HG03108 (cell line): ENCODE results near the gene FURIN.
"Not testable (repeated sequence)": the region's sequence is repeated elsewhere in the genome, so short reads cannot be mapped to it uniquely, and the experiment has no call there.

Experiments used
- ATAC-seq: cut with Tn5 transposase; IDR thresholded peaks from one replicate; pipeline ENCODE4 v1.9.1; 2021; ENCODE audit warnings: moderate library complexity; ENCODE audit not compliant: unreplicated experiment

Gene FURIN

DNA sequence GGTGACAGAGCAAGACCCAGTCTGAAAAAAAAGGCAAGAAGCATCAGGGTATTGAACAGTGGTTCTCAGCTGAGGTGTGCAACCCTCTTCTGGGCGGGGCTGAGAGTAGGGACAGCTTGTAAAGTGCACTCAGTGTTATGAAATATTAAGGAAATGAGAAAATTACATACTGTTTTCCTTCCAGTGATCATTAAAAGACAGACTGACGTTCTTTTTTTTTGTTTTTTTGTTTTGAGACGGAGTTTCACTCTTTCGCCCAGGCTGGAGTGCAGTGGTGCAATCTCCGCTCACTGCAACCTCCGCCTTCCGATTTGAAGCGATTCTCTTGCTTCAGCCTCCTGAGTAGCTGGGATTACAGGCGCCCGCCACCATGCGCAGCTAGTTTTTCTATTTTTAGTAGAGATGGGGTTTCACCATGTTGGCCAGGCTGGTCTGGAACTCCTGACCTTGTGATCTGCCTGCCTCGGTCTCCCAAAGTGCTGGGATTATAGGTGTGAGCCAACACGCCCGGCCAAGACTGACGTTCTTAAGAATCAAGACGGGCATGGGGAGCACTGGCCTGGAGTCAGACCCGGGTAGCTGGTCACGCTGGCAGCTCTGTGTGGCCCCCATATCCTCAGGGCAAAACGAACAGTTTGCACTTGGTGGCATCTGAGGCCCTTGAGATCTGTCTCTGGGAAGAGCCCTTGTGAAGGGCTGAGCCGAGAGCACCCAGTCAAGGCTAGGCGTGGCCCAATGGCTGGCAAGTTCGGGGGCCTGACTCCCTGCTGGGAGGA, 46.1 kb downstream of the FURIN start:
- no peak for ATAC-seq

DNA sequence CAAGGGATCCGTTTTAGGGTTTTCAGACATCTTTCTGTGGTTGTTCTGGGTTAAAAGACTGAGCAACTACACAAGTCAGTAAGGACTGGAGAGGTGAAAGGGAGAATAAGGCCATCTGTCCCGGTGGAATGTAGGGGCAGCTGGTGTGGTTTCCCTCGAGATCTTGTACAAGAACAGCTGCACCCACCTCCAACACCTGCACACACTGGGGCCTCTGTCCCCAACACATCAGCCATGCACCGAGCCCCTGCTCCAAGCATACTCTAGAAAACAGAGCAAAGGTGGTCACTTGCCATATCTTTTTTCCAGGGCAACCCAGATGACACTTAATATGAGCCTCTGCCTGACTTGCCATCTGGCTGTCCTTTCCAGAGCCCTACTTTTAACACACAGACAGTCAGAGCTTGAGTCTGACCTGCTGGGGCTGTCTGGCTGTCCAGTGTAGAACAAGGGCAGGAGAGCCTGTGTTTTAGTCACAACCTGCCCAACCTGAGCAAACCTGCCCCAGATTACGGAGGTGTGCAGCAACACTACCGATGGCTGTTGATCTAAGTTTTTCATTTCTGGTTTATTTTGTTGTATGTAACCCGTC, 46.9 kb downstream of the FURIN start:
- no peak for ATAC-seq

DNA sequence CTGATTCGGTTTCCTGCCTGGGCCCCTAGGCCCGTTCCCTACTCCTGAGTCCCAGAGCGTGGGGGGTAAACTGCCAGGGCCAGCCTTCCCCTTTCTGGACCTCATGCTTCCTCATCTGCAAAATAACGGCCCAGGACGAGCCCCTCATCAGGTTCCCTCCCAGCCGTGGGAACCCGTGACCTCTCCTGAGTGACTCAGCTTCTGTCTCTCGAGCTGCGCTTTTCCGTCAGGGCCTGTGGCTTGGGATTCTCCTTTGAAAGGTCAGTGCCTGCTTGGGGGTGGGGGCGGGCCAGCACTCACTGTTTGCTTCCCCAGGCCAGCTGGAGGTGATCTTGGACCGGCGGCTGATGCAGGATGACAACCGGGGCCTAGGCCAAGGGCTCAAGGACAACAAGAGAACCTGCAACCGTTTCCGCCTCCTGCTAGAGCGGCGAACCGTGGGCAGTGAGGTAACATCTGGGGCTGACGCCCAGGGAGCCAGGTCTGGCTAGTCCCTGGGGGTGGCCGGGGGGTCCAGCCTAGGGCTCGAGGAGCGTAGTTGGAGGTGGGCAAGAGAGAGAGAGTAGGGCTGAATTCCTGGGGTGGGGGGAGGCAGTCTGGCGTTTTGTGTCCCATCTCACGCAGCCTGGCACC, 47.5 kb downstream of the FURIN start:
- ATAC-seq = no peak

DNA sequence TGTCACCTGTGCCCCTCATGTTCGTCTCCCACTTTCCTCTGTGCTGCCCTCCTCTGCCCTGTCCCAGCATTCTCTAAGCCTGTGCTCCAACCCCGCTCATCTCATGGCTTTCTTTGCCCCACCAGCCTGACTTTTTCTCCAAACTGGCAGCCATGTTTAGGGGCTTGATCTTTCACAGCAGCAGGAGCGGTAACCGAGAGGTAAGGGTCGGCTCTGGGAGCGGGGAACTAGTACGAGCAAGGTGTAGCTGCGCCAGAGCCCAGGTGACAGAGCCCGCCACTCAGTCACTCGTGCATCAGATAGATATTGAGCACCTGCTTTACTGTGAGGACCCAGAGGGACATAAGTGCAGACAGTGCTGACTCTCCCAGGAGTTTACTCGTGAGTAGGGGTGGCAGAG, 48.1 kb downstream of the FURIN start:
- no peak for ATAC-seq

DNA sequence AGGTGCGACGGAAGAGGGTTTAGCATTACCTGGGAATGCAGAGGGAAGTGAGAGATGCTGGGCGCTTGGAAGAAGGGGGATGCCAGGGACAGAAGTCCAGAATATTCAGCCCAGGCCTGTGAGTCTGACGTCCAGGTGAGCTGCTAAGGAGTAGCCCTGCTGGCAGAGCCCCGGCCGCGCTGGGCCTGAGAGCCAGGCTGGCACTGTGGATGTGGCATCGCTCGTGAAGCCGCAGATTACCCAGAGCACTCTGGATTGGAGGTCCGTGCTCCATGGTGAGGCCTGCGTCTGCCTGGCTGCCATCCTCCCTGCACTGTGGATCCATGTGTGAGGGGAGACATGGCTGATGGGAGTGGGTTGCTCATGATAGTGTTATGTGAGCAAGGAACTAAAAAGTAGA, 49.2 kb downstream of the FURIN start:
- ATAC-seq = no peak

DNA sequence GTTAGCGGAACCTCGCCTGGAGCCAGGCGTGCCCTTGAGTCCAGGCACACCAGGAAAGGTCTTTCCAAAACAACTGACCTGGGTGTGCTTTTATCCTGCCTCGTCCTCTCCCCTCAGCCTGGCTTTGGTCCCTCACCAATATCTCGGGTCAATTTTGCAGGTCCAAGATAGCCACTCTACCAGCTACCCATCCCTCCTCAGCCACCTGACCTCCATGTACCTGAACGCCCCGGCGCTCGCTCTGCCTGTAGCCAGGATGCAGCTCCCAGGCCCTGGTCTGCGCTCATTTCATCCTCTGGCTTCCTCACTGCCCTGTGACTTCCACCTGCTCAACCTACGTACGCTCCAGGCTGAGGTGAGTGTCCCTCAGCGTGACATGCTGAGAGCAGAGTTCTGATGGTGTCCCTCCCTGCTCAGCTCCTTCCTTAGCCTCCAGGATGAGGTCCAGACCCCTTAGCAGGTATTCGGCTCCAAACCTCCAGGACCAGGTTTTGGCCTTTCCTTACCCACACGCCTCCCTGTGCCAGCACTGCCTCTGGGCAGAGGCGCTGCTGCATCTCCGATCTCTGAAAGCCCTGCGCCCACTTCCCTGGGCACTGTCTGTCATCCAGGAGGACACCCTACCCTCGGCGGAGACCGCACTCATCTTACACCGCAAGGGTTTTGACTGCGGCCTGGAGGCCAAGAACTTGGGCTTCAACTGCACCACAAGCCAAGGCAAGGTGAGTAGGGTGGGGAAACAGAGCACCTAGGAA, 49.8 kb downstream of the FURIN start:
- ATAC-seq = no peak

DNA sequence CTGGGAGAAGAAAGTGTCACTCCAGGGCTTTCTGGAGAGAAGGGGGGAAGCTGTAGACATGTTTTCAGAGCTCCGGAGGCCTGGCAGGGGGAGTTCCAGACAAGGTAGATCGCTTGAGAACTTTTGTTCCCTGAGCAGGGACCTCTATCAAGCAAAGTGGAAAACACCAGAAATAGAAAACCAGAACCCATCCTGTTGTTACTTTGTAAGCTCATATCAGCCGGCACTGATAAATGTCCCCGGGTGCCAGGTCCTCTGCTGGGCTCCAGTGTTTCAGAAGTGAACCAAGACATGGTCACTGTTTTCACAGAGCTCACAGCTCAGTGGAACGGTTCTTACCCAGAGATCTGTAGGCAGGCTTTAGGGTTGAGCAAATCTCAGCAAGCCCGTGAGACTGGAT, 50.4 kb downstream of the FURIN start:
- ATAC-seq = no peak

DNA sequence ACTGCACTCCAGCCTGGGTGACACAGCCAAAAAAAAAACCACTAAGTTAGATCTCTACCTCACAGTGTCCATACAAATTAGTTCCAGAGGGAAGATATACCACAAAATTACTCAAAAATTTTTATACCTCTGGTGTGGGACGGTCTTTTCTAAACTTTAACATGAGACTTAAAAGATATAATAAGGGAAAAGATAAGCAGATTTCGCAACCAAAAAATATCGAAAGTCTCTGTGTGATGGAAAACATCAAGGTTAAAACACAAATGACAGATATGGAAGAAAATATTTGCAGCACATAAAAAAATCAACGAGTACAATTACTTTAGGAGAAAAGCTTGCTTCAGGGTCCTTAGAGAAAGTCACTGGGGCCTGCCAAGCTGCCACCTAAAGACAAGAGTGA, 53.5 kb downstream of the FURIN start:
- no peak for ATAC-seq

DNA sequence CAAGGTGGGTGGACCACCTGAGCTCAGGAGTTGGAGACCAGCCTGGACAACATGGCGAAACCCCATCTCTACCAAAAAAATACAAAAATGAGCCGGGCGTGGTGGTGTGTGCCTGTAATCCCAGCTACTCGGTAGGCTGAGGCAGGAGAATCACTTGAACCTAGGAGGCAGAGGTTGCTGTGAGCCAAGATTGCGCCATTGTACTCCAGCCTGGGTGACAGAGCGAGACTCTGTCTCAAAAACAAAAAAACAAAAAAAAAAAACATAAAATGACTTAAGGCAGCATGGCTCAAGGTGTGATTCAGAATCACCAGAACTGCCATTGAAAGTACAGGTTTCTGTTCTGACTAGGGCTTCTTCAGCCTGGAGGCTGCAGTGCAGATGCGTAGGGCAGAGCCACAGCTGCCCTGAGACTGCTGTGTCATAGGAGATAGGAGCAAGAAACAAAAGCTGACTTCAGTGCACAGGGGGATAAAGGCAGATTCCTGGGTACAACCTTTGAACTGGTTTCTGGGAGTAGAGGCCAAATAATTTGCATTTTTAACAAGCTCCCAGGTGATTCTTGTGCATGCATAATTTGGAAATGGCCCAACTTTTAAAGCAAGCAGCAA, 54.4 kb downstream of the FURIN start:
- ATAC-seq = peak; percentile 68

DNA sequence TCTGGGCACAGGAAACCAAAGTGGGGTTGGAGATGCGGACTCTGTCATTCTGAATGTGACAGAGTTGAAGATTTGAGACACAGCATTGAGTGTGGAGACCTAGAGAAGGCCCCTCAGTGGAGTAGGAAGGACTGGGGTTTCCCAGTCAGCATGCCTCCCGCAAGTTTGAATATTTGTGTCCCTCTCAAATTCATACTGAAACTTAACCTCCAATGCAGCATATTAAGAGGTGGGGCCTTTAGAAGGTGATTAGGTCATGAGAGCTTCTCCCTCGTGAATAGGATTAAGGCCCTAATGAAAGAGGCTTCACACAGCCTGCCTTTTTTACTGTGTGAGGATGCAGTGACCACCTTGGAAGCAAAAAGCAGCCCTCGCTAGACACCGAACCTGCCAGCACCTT, 56.0 kb downstream of the FURIN start:
- ATAC-seq = peak; percentile 55

DNA sequence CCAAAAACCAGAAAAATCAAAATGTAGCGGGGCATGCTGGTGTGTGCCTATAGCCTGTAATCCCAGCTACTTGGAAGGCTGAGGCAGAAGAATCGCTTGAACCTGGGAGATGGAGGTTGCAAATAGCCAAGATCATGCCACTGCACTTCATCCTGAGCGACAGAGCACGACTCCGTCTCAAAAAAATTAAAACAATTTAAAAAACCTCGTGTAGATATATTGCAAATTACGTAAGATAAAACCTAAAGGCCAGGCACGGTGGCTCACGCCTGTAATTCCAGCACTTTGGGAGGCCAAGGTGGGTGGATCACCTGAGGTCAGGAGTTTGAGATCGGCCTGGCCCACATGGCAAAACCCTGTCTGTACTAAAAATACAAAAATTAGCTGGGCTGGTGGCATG, 58.4 kb downstream of the FURIN start:
- ATAC-seq = not testable (repeated sequence)

DNA sequence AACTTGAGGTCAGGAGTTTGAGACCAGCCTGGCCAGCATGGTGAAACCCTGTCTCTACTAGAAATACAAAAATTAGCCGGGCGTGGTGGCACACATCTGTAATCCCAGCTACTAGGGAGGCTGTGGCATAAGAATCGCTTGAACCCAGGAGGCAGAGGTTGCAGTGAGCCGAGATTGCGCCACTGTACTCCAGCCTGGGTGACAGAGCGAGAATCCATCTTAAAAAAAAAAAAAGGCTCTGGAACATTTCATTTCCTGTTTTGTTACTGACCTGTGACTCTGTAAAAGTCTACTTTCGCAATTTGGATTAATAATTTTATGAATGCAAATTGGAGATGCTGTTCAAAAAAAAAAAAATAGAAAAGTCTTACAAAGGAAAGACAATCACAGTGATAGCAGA, 59.7 kb downstream of the FURIN start:
- ATAC-seq = not testable (repeated sequence)

DNA sequence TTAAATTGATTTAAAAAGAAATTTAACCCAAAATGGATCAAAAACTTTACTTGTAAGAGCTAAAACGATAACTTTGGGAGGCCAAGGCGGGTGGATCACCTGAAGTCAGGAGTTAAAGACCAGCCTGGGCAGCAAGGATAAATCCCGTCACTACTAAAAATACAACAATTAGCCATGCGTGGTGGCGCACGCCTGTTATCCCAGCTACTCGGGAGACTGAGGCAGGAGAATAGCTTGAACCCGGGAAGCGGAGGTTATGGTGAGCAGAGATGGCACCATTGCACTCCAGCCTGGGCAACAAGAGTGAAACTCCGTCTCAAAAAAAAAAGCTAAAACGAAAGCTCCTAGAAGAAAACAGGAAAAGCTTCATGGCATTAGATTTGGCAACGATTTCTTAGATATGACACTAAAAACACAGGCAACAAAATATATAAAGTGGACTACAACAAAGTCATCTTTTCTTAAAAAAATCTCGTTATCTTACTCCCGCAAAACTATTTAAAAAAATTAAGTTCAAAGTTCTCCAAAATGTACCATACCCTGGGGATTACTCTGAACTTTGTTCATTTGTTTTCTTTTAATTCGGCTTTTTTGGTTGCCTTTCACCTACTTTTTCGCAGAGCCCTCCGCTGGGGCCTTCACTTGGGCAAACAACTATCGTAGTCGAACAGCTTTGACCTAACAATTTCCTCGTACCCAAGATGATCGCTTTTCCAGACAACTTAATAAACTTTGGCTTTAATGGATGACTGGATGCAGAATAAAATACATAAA, 61.0 kb downstream of the FURIN start:
- ATAC-seq = no peak

DNA sequence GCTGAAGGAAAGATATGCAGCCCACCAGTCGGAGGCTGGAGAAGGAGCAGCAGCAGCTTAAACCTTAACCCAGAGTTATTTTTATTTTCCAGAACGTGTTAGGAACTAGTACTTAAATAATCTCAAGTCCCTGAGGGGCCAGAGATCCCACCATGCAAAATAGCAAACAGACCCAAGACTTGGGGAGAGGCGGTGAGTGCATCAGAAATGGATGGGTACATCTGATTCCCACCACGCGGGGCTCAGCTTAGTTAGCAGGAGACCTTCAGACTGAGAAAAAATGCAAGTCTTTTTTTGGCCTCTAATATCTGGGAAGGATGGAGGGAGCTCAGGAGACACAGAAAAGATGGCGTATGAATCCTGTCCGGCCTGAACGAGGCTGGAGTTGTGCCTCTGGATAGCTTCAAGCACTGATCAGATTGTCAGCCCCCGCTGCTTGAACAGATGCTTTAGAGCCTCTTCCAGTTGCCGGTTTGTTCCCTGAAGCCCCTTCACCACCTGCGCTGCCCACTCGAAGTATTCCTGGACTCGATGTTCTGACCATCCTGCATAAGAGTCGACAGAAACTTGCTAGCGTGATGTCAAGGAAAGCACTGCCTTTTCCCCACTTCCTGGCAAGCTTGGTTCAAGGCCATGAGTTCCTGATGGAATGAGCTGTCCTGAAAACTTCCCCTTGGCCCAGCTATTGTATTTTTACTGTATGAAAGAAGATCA, 62.6 kb downstream of the FURIN start:
- ATAC-seq = no peak

DNA sequence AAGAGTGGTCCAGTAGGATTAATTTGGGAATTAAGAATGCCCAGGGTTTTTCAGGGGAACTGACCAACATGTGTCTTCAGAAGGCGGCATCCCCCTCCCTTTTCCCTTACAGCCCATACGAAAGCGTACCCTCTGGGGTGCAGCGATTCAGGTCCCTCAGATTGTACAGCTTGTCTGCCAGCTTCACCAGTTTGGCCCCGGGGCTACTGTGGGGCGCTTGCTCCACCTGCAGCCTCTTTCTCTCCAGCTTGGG, 63.1 kb downstream of the FURIN start:
- no peak for ATAC-seq

DNA sequence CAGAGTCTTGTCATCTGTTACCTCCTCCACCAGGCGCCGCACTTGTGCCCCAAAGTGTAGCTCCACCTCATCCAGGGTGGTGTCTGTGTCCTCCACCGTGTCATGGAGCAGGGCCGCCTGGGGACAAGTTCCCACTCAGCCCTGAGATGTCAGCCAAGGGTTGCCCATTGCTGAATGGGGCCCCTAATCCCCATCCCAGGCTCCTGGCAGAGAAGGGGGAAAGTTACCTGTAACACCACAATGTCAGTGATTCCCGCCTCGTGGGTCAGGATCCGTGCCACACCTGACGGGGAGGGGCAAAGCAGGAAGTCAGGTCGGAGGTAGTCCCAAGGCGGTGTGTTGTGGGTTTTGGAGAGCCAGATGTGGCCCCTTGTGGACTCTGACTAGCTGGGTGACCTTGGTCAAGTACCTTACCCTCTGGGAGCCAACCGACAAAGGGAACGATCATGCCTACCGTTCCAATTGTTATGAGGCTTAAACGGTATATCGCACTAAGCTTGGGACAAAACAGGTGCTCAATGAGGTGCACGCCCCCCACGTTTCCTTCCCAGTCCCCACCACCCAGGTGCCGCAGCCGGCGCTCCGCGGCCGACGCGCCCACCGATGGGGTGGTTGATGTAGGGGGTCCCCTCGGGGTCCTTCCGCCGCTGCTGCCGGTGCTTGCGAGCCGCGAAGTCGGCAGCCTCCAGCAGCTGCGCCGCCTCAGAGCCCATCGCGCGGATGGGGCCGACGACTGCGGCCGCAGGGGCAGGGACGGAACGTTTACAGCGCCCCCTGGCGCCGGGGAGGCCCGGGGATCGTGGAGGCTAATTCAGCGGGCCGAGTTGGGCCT, 63.7 kb downstream of the FURIN start, which contains the start of gene HDDC3:
Gene HDDC3, minus strand, starts transcription at position 722 of the 832 bp plus-strand sequence. Its CDS starts 9 bp downstream, at position 713.
- peak; percentile 43 for ATAC-seq

DNA sequence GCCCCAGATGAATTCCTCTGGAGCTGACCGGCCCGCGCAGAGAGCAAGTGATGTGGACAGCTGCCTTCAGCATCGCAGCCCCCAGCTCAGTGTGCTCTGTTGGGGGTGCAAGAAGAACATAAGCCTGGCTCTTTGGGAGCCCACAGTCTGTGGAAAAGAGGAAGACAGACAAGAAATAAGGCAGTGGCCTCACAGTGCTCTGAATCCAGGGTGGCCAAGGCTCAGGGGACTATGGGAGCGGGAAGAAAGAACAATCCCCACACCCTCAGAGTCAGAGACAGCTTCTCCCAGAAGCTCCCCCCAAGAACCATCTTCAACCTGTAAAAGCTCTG, 64.2 kb downstream of the FURIN start:
- ATAC-seq = no peak
